OCI-M2 (cell line): ENCODE data around the gene RCSD1.

Experiments used
- DNase-seq: peaks from one replicate; lab custom pipeline; 2025; ENCODE audit not compliant: unreplicated experiment; lab: John Stamatoyannopoulos, UW

RCSD1 gene

DNA sequence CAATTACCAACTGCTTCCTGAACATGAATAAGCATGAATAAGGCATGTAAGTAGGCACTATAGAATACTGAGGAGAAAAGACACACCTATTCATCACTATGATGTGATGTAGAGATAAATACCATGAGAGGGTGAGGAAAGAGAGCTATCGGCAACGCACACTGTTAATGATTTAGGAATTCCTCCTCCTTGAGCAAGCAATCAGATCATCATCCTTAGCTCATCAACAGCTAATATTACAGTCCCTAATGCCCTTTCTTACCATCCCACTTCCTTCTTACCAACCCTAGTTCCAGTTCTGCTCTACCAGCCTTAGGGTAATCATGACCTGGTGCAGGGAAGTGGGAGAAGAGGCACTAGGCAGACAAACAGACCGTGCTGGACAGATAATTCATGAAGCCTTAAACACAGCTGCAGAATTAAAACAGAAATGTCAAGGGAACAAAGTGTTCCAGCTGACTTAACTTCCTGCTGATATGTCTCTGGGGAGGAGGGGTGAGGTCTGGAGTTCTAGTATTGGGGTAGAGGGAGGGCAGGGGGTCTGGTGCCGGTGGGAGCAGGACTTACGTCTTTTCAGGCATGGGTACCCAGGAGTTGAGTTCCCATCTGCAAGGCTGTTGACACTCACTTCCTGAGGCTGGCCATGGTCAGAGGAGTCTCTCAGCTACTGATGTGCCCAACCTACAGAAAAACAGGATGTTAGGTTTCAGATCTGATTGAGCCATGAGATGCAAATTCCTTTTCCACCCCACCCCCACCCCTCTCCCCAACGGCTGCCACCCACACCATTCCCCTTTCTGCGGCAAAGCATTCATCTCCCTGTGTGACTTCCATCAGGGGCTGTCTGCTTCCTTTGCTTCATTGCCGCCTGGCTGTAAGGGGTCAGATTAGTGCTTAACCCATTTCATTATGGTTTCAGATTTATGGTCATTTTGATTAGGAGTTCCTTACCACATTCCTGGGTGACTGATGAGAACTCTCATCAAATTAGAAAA is 12.6 kb upstream of the RCSD1 start:
- no peak for DNase-seq

DNA sequence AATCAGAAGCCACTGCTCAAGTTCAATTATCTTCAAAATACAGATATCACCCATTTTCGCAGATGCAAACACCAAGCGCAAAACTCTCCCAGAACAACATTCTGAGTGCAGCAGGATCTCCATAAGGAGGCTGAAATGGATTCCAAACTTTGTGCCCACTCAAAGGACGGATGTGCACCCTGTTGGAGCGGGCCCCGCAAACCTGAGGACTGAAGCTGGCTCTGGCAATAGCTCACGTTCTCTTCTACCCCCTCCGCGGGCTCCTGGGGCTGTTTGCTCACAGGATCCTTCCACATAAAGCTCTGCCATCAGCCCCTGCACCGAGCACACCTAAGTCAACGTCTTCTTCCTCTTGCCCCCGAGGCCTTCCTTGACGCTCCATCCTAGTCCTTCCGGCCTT is 11.7 kb upstream of the RCSD1 start:
- DNase-seq = no peak

DNA sequence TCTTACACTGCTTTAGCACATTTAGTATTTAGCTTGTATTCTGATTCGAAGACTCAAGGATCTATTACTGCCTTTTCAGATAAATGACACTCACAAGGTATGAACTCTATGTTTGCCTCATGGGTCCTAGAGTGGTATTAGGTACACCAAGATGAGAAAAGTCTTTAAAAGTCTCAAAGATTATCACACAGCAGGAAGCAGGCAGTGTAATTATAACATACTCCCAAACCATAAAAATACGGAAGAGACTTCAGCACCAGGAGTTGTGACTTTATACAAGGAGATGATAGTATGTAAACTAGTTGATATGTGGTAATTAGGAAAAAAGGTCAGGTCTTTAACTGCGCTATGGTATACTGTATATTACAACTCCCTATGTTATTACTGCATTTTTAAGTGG is 11.2 kb upstream of the RCSD1 start:
- no peak for DNase-seq

DNA sequence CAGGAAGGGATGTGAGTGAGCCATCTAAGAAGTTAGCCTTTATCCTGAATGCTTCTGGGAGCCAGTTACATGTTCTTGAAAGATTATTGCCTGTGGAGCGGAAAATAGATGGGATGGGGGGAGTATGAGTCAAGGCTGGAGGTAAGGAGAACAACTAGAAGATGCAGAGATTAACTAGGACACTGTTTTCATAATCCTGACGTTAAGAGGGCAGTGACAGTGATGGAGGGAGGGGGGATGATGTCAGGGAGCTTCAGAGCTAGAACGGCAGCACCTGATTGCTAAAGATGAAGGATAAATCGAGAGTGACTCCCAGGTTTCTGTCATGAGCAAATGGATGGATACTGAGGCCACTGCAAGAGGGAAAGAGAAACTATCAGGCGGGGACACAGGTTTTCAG is 10.0 kb upstream of the RCSD1 start:
- no peak for DNase-seq

DNA sequence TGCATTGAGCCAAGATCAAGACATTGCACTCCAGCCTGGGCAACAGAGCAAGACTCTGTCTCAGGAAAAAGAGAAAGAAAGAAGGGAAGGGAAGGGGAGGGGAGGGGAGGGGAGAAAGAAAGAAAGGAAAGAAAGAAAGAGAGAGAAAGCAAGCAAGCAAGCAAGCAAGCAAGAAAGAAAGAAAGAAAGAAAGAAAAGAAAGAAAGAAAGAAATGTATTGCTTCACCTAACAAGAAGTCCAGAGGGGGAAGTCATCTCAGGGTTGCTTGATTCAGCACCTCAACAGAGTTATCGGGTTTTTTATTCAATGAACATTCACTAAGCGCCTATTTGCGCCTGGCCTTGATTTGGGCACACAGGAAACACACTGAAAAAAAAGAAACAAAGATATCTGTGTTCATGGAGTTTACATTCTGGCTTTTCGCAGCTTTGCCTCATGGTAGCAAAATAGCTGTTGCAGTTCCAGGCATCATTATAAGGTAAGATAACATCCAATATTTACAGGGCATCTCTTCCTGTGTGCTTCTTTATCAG is 8.2 kb upstream of the RCSD1 start:
- no peak for DNase-seq

DNA sequence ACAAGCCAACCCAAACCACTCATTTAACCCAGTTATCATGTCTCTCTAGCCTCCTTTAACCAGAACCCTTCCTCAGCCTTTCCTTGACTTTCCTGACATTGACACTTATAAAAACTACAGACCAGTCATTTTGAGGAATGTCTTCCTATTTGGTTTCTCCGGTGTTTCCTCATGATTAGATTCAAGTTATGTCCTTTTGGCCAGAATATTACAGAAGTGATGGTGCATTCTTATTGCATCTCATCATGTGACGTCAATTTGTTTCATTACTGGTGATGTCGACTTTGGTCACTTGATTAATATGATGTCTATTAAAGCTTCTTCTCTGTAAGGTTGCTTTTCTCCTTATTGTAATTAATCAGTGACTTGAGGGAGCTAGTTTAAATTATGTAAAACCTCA is 6.1 kb upstream of the RCSD1 start:
- no peak for DNase-seq

DNA sequence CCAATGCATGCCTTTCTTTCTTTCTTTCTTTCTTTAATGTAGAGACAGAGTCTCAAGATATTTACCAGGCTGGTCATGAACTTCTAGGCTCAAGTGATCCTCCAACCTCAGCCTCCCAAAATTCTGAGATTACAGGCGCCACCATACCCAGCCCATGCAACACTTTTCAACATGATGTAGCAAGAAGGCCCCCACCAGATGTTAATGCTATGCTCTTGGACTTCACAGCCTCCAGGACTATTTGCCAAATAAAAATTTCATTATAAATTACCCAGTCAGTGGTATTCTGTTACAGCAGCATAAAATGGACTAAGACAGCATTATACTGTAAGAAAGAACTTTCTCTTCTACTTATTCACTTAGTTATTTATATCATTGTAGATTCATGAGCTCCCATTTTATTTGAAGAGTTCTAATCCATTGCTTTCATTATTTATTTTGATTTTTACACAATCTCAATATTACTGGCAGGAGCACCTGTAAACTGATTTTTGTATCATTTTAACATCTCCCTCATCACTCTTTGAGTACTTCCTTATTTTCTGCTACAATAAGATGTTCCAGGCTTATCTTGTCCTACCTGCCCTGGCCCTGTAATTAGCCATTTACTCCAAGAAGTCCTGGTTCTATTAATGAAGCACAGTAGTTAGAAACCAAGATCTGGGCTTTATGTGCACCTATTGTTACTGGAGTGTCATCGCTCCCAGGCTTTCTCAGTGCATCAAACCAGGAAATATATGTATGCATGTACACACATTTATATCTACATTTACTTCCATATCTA is 4.8 kb upstream of the RCSD1 start:
- no peak for DNase-seq

DNA sequence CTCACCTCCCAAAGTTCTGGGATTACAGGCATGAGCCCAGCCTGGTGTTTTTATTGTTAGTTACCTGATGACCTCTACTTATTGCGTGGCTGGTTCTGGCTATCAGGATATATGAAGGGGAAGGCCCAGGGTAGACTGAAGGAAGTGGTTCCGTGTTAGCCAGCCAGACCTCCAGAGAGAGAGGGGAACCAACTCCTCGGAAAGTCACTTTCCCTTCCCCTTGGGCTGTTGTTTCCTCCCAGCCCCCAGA is 2.5 kb upstream of the RCSD1 start:
- no peak for DNase-seq

DNA sequence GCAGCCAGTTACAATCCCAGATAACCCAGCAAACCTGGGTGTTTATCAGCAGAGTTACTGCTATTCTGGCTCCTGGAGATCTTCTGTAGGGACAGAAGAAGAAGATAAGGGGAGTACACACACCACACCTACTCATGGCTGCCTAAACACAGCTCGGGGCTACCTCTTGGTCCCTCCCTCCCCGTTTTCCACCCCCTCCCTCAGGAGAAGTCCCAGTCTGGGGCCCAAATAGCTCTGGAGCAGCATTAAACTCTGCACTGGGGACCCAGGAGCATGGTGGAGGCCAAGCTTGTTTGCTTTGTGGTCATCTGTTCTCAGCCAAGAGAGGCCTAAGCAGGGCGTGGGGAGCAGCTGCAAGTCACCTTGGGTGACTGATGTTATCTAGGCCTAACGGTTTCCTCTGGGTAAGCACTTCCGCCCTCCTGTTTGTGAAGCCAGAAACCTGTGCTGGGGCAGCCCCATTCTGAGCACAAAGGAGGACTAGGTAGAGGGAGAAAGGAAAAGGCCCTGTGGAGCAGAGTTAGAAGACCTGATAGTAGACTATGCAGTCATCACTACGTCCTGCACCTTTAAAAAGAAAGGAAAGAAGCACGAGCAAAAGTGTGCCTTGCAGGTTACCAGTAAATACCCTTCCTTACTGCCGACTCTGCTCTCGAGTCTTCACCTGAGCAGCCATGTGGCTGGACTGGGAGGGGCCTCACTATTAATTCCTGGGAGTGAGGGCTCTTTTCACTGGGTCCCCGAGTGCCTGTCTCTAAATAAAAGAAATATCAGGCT is 2.0 kb upstream of the RCSD1 start:
- no peak for DNase-seq

DNA sequence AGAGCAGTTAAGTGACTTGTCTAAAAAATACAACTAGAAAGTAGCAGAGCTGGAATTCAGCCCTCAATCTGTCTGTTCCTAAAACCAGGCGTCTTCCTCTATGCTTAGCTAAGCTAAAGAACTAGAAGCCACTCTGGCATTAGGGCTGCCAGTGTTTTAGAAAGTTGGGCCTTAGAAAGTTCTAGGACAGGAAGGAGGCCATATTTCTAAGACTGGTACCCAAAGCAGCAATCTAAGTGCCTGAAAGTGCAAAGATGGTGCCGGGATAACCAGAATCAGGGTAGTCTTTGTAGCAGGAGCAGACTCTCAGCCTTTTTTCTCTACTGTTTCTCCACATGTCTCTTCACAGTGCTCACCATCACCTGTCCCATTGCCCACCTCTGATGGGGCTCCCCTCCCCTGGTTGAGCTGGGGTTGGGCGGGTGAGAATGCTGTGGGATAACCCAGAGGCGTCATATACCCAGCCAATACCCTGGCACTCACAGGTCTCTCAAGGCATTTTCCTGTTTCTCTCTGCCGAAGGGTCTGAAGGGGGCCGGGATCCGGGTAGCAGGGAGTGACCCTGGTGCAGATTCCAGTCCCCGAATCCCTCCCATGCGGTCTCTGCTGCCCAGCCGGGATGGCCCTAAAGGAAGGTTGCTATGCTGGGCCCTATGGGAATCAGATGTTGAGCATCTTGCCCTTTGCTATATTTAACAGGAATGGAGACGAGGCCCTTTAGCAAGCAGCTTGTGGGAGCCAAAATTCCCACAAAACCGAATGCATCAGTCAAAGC is 1.1 kb upstream of the RCSD1 start:
- DNase-seq = no peak

DNA sequence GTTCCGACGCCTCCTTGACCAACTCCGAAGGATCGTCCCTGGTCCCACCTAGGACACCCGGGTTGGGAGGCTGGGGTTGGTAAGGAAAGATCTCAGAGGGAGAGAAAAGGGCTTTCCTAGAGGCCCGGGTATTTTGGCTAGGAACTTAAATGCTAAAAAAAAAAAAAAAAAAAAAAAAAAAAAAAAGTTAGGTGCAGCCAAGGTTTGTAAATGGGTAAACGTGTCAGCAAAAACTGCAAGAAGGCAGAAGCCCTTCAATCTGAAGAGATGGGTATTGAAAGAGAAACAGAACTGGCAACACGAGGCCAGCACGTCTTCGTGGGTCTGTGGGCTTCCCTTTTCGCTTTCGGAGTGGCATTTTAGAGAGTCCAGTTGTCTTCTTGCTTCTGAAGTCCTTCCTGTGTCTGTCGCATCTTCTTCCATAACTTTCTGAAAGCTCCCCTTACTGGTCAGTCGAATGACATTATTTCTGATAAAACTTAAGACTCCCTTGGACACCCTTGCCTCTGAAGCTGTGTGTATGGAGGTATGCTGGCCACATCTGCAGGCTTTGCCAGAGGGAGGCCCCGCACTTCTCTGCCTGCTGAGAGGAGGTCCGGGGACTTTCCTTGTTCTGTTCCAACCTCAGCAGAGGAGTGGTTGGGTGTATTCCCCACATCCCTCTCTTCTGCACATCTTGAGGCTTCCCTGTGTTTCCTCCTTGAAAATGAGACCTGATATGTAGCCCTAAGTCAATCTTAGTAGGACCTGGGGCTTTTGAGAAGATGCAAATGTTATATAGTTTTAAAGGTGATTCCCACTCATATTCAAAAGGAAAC is 745 bp downstream of the RCSD1 start:
- no peak for DNase-seq

DNA sequence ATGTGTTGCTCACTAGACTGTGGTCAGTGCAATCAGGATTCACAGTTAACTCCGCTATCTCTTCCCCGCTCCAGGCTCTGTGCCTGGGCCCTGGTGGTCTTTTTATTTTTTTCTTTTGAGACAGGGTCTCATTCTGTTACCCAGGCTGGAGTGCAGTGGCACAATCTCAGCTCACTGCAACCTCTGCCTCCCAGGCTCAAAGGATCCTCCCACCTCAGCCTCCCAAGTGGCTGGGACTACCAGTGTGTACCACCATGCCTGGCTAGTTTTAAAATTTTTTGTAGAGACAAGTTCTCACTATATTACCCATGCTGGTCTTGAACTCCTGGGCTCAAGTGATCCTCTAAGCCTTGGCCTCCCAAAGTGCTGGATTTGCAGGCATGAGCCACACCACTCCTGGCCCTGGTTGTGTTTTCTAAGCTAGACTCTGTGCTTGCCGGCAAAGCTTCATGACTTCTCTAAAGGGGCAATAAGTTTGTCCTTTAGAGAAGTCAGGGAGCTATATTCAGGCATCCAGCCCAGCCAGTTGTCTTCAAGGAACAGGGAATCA is 1.4 kb downstream of the RCSD1 start:
- no peak for DNase-seq

DNA sequence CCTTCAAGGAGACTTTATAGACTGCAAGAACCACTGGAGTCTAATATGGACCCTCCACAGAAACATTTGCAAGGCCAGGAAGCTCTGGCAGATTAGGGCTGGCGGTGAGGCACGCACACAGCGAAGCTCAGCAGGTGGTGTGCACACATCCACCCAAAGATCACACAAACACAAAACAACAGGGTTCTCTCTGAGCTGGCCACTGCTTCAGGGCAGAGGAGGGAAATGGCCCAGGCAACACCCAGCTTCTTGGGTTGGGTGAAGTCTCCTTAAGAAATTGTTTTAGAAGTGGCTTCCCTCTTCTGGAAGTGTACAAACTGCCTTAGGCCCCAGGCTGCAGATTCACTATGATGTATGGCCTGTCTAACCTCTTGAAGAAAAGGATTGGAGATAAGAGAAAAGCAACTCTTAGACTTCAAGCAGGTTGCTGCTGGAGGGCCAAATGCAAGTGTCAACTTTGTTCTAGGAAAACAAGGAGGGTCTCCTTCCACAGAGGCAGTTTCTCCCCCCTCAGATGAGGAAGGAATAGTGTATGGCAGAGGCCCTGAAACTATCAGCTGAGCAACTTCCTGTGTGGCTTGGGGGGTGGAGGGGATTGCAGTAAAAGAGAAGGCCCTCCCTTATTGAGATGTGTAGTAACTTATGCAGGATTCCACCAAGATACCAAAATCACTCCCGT is 2.0 kb downstream of the RCSD1 start:
- DNase-seq = no peak

DNA sequence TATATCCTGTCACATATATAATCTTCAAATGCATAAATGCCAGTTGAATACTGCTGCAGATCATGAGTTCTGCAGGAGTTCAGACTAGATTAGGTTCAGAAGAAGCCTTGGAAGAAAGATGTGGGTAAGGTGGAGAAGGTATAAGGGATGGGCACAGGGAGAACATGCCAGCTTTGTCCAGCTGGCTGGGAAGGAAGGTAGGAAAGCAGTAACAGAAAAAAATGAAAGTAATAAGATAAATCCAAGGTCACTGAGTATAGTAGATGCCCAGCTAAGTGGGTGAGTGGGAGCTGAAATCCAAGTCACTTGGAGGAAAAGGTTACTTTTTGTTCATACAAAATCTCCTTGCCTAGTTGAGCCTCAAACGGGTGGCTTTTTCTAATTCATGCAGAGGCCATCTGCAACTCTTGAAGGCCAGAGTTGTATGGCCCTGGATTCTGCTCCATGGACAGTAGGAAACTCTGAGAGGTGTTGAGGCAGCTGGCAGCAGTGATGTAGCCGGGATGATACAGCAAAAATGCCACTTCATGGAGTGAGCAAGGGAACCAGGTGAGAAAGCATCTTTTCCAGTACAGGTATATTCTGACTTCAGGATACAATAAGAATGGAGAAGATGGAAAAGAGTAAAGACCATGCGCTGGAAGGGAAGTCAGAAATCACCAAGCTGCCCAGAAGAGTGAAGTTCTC is 3.4 kb downstream of the RCSD1 start:
- DNase-seq = no peak

DNA sequence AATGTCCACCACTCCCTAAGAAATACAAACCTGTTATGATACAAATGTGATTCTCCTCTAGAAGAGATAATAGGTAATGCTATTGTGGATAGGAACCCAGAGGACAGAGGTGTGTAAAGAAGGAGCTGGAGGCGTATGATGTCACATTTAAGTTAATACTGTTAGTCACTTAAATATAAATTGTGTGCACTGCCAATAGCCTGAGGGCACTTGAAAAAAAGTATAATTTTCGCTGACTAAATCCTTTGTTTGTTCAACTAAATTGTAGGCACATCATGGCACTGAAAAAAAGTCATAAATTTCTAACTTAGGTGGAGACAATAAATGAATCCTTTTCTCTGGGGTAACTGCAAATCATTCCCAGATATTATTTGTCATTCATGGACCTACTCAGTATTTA is 4.4 kb downstream of the RCSD1 start:
- DNase-seq = no peak

DNA sequence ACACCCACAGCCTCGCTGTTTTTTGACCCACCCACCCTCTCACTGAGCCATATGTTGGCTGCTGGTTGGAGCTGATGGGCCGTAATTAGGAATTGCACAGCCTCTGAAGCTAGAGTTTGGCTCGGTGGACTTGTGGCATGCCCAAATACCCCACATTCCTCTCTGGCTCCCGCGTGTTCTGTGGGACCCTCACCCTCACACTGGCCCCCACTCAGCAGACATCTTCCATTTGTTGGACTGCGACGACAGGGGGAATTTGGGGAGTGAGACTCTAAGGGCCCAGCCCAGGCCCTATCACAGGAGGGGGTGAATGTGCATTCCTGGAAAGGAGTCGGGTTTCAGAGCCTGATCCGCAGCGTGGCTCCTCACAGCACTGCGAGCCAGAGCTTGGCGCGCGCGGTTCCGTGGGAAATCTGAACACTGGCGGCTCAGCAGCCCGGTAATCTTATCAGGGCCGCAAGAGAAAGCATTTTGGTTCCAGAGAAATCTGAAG is 5.2 kb downstream of the RCSD1 start:
- no peak for DNase-seq

DNA sequence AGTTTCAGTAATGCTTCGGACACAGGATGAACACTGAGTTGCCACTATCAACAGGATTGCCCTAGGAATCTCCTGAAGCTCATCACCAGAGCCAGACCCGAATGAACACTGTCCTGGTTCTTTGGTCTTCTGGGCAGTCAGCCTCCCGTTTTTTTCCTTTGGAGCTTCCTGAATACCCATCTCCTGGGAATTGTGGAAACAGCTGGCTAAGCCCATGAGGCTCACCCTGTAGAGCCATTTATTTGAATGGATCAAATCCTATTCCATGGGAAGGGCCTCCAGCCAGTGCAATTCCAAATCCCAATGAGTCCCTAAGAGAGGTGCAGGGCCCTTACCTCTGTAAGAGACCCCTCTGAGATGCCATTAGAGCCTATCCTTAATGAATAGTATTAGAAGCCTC is 5.9 kb downstream of the RCSD1 start:
- no peak for DNase-seq

DNA sequence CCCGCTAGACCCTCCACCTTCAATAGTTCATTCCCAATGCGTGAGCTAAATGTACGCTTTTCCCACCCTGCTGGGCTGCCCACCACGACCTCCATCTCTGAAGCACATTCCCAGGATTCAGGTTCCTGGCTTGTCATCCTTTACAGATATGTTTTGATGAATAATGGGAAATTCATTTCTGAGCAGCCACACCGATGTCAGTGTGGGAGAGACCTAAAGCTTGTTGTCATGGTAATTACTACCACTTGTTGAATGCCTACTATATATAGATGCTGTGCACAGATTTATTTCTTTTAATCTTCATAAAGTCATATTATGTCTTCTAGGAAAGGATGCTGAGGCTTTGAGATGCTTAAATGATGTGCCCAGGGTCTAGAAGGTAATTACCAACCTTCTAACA is 8.0 kb downstream of the RCSD1 start:
- DNase-seq = no peak
